ENCODE results near the gene SPACA7.

- TF ChIP-seq POLR2A (IDR thresholded peaks at IDR 0.05) = no peak
- TF ChIP-seq, protein P1, sequence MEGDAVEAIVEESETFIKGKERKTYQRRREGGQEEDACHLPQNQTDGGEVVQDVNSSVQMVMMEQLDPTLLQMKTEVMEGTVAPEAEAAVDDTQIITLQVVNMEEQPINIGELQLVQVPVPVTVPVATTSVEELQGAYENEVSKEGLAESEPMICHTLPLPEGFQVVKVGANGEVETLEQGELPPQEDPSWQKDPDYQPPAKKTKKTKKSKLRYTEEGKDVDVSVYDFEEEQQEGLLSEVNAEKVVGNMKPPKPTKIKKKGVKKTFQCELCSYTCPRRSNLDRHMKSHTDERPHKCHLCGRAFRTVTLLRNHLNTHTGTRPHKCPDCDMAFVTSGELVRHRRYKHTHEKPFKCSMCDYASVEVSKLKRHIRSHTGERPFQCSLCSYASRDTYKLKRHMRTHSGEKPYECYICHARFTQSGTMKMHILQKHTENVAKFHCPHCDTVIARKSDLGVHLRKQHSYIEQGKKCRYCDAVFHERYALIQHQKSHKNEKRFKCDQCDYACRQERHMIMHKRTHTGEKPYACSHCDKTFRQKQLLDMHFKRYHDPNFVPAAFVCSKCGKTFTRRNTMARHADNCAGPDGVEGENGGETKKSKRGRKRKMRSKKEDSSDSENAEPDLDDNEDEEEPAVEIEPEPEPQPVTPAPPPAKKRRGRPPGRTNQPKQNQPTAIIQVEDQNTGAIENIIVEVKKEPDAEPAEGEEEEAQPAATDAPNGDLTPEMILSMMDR (IDR thresholded peaks at IDR 0.05) = no peak
Observed at GRCh38 chr13:112479389-112479788, 103.2 kb downstream of the SPACA7 start.
